ENCODE measurements around the gene SEMA3D. TPM values are rescaled to one million over a fixed set of nuclear protein-coding genes. Genes with fewer than 3 reads are reported as not detected.
A peak's percentile ranks its signal among the peaks of the same experiment; 100 is the strongest.

SEMA3D gene
- total RNA-seq, 1 donor from 2014 or later, result 4.5 TPM

GRCh38 chr7:85052894-85053293, 134.0 kb downstream of the SEMA3D start:
- H3K27ac ChIP-seq, result no peak overlapping the region
- no peaks in the 10 kb centered on the region for H3K9me3 ChIP-seq
- intact Hi-C loops (cut with DNase I), result no loop called here
- DNase-seq (ENCODE audit: low spot score in 2 of 2), result no peak
- H3K4me3 ChIP-seq, result no peak overlapping the region
- no peaks in the 10 kb centered on the region for H3K27me3 ChIP-seq
- no peak for TF ChIP-seq CTCF (IDR thresholded peaks at IDR 0.05)
- no peaks in the 10 kb centered on the region for H3K4me1 ChIP-seq
- H3K36me3 ChIP-seq, result no peaks in the 10 kb centered on the region

GRCh38 chr7:85052056-85052737, 134.7 kb downstream of the SEMA3D start:
- H3K9me3 ChIP-seq, result no peaks in the 10 kb centered on the region
- DNase-seq (ENCODE audit: low spot score in 2 of 2), result no peak
- intact Hi-C loops (cut with DNase I), result no loop called here
- H3K27ac ChIP-seq, result no peak overlapping the region
- H3K4me1 ChIP-seq, result no peaks in the 10 kb centered on the region
- no peak for TF ChIP-seq CTCF (IDR thresholded peaks at IDR 0.05)
- no peaks in the 10 kb centered on the region for H3K27me3 ChIP-seq
- no peak overlapping the region for H3K4me3 ChIP-seq
- H3K36me3 ChIP-seq, result no peaks in the 10 kb centered on the region

DNA sequence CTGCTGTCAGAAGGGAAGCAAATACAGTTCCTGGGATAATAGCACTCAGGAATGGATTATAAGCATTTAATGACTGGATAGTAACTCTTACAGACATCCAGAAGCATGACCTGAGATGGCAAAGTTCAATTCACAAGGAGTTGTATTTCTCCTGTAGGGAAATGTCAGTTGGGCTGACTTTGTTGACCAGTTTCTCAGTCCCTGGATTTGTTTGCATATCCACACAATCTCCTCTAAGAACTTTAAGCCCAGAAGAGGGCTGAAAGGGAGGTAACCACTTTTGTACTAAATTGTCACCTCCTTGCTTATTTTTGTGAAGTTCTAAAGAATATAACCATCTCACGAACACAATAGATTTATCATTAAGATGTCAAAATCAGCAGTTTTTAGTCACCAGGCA, 140.3 kb downstream of the SEMA3D start:
- no peak overlapping the region for H3K4me3 ChIP-seq
- no peak for TF ChIP-seq CTCF (IDR thresholded peaks at IDR 0.05)
- H3K36me3 ChIP-seq, result no peaks in the 10 kb centered on the region
- DNase-seq (ENCODE audit: low spot score in 2 of 2), result no peak
- no peaks in the 10 kb centered on the region for H3K9me3 ChIP-seq
- no peaks in the 10 kb centered on the region for H3K4me1 ChIP-seq
- no peaks in the 10 kb centered on the region for H3K27me3 ChIP-seq
- no peak overlapping the region for H3K27ac ChIP-seq
- intact Hi-C loops (cut with DNase I), result no loop called here

DNA sequence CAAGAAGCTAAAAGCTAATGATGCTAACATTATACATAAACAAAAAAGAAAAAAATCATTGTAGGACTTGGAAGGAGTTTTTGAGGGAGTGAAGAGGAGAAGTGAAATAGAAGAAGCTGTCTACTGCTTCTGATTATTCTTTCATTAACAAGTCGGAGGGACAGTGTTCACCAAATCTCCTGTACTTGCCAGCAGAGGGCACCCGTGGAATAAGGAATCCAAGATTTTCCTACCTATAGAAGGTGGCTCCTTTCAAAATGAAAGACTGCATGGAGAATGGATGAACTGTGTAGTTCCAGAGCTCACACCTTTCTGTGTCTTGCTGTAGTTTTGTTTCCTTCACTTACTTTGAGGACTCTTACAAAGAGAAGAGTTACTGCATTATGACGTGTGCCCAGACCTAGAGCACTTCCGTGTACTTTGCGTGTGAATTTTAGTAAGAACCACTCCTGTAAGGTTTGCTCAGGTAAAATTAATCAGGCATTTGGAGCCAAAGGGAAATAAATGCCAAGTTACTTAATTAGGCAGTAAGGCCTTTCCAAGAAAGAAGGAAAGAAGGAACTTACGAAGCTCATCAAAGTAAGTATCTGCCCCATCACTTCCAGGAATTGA, 145.1 kb downstream of the SEMA3D start:
- DNase-seq (ENCODE audit: low spot score in 2 of 2), result peak in 1 of 2 donors; percentile 72
- Histone ChIP-seq H3K27me3 (no peaks in the 10 kb centered on the region), H3K36me3 (no peaks in the 10 kb centered on the region), H3K27ac (no peak overlapping the region), H3K9me3 (no peaks in the 10 kb centered on the region), H3K4me1 (no peaks in the 10 kb centered on the region), H3K4me3 (no peak overlapping the region)
- intact Hi-C loops (cut with DNase I), result loop anchor here (1.0 to 2.0 kb wide), 3 partner anchors 145 to 513 kb away; no protein-coding TSS in a partner anchor
- TF ChIP-seq CTCF (IDR thresholded peaks at IDR 0.05), result peak; percentile 38 to 82 (median 70)

- TF ChIP-seq CTCF (IDR thresholded peaks at IDR 0.05), result no peak
- Histone ChIP-seq H3K27me3 (no peaks in the 10 kb centered on the region), H3K9me3 (no peaks in the 10 kb centered on the region), H3K4me3 (no peak overlapping the region), H3K4me1 (no peaks in the 10 kb centered on the region), H3K27ac (no peak overlapping the region), H3K36me3 (no peaks in the 10 kb centered on the region)
- intact Hi-C loops (cut with DNase I), result loop anchor here (10.0 kb wide), 1 partner anchor 425 kb away; no protein-coding TSS in a partner anchor
- DNase-seq (ENCODE audit: low spot score in 2 of 2), result no peak
Measured at GRCh38 chr7:85039196-85039923, 147.5 kb downstream of the SEMA3D start.
